ENCODE data around the gene DGKQ. TPM values are rescaled to one million over a fixed set of nuclear protein-coding genes. Genes with fewer than 3 reads are reported as not detected.

The DGKQ gene
- total RNA-seq, 1 donor from 2014 or later = 16.9 TPM

GRCh38 chr4:913280-913618 lies 60.1 kb downstream of the DGKQ start:
- TF ChIP-seq CTCF (conservative IDR thresholded peaks at IDR 0.05; ENCODE audit: low read depth, low read length) = no peak

GRCh38 chr4:912548-913279 lies 60.7 kb downstream of the DGKQ start:
- no peak for DNase-seq (ENCODE audit: low read depth)
- TF ChIP-seq CTCF (conservative IDR thresholded peaks at IDR 0.05; ENCODE audit: low read depth, low read length) = no peak
- no peak overlapping the region for H3K4me3 ChIP-seq (ENCODE audit: low read depth, low read length)

More at GRCh38 chr4:913280-913618, 60.1 kb downstream of the DGKQ start:
- DNase-seq (ENCODE audit: low read depth) = no peak
- no peak overlapping the region for H3K4me3 ChIP-seq (ENCODE audit: low read depth, low read length)

- no peak for DNase-seq (ENCODE audit: low read depth)
- TF ChIP-seq CTCF (conservative IDR thresholded peaks at IDR 0.05; ENCODE audit: low read depth, low read length) = no peak
- H3K4me3 ChIP-seq (ENCODE audit: low read depth, low read length) = no peak overlapping the region
Measured at GRCh38 chr4:911871-912490, 61.4 kb downstream of the DGKQ start.

GRCh38 chr4:911221-911751 lies 62.1 kb downstream of the DGKQ start:
- no peak overlapping the region for H3K4me3 ChIP-seq (ENCODE audit: low read depth, low read length)
- DNase-seq (ENCODE audit: low read depth) = no peak
- TF ChIP-seq CTCF (conservative IDR thresholded peaks at IDR 0.05; ENCODE audit: low read depth, low read length) = no peak

GRCh38 chr4:910366-911091 lies 62.8 kb downstream of the DGKQ start:
- H3K4me3 ChIP-seq (ENCODE audit: low read depth, low read length) = no peak overlapping the region
- DNase-seq (ENCODE audit: low read depth) = no peak
- TF ChIP-seq CTCF (conservative IDR thresholded peaks at IDR 0.05; ENCODE audit: low read depth, low read length) = no peak

GRCh38 chr4:909821-910220 lies 63.5 kb downstream of the DGKQ start:
- no peak overlapping the region for H3K4me3 ChIP-seq (ENCODE audit: low read depth, low read length)
- no peak for TF ChIP-seq CTCF (conservative IDR thresholded peaks at IDR 0.05; ENCODE audit: low read depth, low read length)
- no peak for DNase-seq (ENCODE audit: low read depth)
